GM12875 (cell line): ENCODE data around the gene KCNJ15.

ENCODE experiments used
- H3K4me3 ChIP-seq: one replicate; pipeline ENCODE4 v1.5.1; 2011; ENCODE audit warnings: low read depth, low read length, control low read depth
- TF ChIP-seq, protein P1 (sequence below): IDR thresholded peaks from 2 replicates; pipeline ENCODE4 v1.5.1; 2011; ENCODE audit warnings: low read depth, mild to moderate bottlenecking, control low read depth, inconsistent platforms, low read length, moderate library complexity, borderline replicate concordance; ENCODE audit not compliant: insufficient read depth

KCNJ15 gene

DNA sequence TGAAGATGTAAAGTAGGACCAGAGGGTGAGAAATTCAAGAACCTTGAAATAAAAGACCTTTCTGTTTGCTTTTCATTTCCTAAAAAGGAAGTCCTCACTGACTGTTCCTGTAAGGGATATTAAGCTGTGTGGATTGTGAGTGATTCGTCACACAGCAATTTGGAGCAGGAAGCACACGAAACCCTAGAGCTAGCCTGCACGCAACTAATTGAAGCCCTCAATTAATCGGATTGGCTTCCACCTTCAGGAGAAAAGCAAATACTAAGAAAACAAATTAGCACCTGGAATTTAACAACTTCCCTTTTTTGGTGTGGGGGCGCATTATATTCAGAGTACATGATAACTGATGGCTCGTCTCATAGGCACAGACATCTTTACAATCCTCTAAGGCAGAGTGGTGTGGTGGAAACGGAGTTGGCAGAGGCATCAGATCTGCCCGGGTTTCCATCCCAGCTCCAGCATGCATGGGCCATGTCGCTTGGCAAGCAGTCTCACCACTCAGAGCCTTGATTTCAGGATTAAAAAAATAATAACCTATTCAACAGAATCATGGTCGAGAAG is 95.2 kb downstream of the KCNJ15 start:
- no peak overlapping the region for H3K4me3 ChIP-seq
- TF ChIP-seq, protein P1, sequence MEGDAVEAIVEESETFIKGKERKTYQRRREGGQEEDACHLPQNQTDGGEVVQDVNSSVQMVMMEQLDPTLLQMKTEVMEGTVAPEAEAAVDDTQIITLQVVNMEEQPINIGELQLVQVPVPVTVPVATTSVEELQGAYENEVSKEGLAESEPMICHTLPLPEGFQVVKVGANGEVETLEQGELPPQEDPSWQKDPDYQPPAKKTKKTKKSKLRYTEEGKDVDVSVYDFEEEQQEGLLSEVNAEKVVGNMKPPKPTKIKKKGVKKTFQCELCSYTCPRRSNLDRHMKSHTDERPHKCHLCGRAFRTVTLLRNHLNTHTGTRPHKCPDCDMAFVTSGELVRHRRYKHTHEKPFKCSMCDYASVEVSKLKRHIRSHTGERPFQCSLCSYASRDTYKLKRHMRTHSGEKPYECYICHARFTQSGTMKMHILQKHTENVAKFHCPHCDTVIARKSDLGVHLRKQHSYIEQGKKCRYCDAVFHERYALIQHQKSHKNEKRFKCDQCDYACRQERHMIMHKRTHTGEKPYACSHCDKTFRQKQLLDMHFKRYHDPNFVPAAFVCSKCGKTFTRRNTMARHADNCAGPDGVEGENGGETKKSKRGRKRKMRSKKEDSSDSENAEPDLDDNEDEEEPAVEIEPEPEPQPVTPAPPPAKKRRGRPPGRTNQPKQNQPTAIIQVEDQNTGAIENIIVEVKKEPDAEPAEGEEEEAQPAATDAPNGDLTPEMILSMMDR = no peak

GRCh38 chr21:38352536-38353219 is 95.9 kb downstream of the KCNJ15 start:
- TF ChIP-seq, protein P1 = peak; percentile 55; the same call in 1 of the 2 replicates
- H3K4me3 ChIP-seq = no peak overlapping the region

DNA sequence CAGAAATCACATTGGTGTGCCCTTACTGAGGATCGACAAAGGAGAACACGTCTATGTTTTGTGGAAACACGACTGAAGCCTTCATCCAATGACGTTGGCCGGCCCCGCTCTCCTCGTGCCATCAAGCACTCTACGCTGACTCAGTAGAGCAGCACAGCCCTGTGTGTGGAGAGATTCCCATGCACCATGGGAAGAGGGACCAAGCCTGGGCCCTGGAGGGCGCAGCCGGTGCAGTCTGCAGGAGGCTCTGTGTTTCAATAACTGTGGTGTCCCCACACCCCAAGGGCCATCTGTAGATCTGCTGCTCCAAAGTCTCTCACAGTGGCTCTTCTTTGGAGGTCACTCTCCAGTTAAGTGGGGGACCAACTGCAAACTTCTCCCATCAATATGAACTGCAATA is 97.4 kb downstream of the KCNJ15 start:
- TF ChIP-seq, protein P1 = no peak
- no peak overlapping the region for H3K4me3 ChIP-seq

- no peak overlapping the region for H3K4me3 ChIP-seq
- TF ChIP-seq, protein P1 = no peak
These were observed 98.0 kb downstream of the KCNJ15 start for GRCh38 chr21:38354746-38355145.

GRCh38 chr21:38355353-38355752 is 98.6 kb downstream of the KCNJ15 start:
- TF ChIP-seq, protein P1 = no peak
- no peak overlapping the region for H3K4me3 ChIP-seq

DNA sequence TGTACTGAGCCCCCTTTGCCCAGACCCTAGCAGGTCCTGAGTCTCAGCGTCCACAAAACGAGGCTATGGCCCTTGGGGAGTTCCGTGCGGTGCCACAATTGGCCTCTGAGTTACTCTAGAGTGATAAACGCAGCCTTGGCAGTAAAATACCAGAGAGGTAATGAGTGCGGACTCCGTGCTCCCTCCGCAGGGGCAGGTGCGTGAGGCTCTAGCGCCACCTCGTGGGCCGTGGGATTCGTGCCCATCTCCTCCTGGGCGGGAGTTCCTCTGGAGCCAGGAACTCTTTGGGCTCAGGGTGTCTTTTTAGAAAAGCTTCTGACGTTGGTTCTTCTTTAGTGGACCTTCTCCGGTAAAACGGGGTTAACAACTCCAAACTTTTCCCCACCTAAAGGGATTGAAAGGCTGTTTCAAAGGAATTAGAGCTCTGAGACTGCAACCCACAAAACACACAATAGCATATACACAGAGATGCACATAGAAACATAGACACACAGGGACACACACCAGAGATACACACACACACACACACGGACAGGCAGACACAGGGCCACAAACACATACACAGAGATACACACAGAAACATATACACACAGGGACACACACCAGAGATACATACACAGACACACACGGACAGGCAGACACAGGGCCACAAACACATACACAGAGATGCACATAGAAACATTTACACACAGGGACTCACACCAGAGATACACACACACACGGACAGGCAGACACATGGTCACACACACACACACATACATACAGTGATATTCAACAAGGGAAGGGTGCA is 99.4 kb downstream of the KCNJ15 start:
- TF ChIP-seq, protein P1 = peak; percentile 89
- H3K4me3 ChIP-seq = no peak overlapping the region
